ENCODE measurements around the gene FANCC.

Gene FANCC

DNA sequence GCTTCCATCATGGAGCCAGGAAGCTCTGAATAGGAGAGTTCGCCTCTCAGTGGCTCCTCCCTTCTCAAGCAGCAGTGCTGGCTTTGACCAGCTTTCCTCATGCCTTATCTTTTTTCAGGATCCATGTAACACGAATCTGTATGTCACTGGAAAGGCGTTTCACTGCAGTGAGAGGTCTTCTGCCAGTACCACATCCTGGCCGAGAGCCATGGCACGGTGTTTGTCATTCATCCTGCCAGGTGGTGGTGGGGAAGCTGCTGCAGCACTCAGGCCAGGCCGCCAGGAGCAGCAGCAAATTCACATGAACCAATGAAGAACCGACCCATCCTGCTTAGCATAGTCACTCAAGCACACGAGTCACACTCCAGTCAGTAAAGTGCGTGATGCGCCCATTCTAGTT is 179.0 kb downstream of the FANCC start:
- no peak for DNase-seq

GRCh38 chr9:95137587-95138145 is 179.8 kb downstream of the FANCC start:
- DNase-seq: no peak

- no peak for DNase-seq
These were observed 181.8 kb downstream of the FANCC start for GRCh38 chr9:95135756-95136155.

DNA sequence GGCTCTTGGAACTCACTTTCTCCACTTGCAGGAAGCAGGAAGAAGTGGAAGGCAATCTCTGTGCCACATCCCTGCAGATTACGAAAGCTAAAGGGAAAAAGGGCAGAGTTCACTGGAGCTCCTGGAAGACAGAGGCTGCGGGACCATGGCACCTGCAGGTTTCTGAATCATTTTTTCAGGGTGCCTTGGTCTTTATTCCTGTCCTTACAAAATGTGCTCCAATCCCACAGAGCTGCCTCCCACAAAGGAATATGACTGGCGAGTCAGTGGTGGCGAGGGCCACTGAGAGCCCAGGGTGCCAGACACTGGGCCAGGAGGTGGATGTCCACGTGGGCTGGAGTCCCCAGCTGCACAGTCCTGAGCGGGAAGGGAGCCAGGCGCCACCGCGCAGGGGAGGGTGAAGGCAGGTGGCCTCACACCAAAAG is 183.0 kb downstream of the FANCC start:
- no peak for DNase-seq

- no peak for DNase-seq
These were observed 184.2 kb downstream of the FANCC start for GRCh38 chr9:95133325-95133705.

DNA sequence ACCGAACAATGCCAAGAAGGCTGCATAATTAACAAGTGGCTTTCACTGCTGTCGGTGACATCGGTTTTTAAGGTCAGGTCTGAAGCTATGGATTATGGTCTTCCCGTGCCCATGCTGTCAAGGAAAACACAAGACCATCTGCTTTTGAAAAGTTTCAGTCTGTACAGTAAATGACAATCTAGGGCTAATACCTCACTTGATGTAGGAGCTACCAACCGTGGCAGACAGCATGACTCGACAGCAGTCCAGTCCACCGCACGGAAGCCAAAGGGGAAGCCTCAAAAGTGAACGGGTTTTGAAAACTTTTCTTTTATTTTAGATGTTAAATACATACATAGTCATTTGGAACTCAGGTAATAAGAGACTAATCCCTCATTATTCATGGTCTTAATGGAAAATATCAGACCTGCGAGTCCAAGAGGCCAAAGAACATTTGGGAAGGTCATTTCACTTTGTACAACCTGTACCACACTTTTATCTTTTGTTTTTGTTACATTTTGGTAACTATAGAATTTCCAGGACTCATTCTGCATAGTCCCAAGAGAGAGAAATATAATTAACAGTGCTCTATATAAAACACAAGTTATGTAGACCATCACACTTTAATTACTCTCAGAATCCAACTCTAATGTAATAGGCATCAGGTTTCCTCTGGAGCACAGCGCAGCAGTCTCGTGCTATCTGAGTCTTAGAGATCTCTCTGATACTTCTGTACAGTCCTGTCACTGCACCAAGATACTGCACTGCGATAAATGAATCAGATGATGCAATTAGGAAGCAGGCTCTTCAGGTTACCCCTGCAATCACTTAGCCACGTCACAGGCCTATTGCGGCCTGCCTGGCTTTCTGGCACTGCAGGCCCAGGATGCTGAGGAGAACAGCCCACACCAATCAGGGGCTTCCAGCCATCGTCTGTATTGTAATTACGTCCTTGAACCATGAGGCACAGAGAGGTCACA is 184.9 kb downstream of the FANCC start:
- no peak for DNase-seq

DNA sequence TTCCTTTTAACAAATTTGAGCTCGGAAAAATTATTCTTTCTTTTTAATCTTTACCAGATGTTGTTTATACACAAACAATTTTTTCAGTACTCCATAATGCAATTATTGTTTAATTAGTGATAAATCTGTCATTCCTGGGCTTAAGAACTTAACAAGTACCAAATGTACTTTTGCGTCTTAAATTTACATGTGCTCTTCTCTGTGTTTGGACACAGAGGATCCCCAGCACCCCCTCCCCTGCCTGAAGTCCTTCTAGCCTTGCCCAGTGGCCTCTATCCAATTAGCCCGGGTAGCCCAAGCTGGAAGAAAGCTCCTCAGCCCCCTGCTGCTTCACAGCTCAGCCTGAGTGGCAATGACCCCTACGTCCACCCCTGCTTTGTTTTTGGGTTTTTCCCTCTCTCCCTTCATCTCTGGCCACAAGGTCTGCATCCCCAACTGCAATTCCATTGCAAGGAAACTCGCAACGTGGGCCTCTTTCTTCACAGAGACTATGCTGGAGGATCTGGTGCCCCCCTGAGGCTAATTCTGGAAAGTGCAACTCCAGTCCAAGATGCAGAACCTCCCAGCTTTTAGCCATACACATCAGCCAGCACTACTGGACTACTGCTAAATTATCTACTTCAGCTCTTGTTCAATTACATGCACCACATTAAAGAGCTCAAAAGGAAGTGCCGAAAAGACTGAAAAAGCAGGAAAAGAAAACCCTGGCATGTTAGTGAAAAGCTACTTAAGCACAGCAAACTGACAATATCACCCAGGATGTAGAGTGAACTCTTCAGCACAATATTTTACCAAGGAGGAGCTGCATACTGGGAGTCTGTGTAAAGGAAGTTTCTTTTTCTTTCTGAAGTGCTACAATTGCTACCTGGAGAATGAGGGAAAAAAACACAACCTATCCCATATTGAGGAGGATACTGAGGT is 186.2 kb downstream of the FANCC start:
- peak in 2 of 4 experiments; percentile 13 to 15 for DNase-seq

DNA sequence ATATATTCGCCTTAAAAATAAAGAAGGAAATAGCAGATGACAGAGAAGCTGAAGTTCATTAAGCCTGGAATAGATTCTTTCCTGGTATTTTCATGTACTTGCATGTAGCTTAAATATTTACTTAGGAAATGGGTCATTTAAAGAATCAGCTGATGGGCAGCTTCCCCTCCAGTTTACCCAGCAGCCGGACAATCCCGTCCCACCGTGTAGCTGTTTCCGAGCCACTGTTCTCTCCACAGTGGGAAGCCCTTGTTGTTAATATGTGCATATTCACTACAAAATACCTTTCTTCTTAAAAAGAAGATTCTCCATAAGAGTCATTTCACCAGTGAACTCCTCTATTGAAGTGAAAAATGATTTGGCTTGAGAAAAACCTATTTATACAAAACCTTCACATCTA is 187.0 kb downstream of the FANCC start:
- no peak for DNase-seq

DNA sequence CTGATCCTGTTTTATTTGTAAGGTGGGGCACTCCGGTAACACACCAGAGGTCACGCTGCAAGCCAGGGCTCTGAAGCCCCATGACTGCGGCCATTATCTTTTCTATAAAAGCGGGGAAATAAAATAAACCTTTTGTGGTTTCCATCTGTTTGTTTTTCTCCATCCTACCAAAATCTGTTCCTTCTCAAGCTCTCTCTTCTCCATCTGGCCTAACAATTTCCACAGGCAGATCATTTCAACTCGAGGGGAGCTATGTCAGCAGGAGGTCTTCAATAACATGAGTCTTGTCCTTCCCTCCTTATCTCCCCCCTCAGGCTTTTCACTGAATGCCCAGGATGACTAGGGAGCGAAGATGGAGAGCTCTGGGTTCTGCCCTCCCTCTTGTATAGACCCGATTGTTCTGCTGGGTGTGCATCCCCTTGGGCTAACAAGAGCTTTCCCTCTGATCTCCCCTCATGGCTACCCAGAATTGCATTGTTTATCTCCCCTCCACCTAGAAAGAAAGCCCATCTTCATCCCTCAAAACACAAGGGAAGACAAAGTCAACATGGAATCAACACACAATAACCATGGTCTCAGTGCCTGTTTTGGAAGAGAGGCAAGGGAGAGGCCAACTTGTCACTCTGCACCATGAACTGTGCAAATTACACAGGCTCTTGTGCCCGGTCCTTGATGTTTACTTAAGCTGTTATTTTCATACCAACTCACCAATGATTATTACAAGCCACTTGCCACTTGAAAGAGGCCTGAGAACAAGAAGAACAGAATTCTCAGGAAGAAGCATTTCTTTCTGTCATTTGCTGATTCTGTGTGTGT is 187.8 kb downstream of the FANCC start:
- no peak for DNase-seq

GRCh38 chr9:95128177-95128524 is 189.4 kb downstream of the FANCC start:
- no peak for DNase-seq

- DNase-seq: peak; percentile 8 to 70 (median 42)
These were observed 190.0 kb downstream of the FANCC start for GRCh38 chr9:95127249-95128176.

GRCh38 chr9:95126739-95127138 is 190.8 kb downstream of the FANCC start:
- no peak for DNase-seq

DNA sequence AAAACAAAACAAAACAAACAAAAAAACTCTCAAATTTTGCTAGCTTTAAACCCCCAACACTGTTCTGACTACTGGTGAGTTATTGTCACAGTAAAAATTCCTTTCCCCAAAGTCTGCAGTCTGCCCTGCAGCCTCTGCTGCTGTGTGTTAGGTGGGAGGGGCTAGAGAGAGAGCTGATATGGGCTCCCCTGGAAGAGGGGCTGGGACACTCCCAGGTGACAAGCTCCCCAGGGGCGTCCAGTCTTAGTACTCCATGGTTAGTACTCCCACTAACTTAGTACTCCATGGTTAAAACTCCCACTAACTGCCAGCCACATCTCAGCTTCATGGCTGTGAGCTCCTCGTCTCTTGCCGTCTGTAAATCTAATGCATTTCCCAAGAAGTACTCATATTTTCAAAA is 191.9 kb downstream of the FANCC start:
- DNase-seq: no peak

GRCh38 chr9:95124582-95125367 is 192.7 kb downstream of the FANCC start:
- DNase-seq: no peak

DNA sequence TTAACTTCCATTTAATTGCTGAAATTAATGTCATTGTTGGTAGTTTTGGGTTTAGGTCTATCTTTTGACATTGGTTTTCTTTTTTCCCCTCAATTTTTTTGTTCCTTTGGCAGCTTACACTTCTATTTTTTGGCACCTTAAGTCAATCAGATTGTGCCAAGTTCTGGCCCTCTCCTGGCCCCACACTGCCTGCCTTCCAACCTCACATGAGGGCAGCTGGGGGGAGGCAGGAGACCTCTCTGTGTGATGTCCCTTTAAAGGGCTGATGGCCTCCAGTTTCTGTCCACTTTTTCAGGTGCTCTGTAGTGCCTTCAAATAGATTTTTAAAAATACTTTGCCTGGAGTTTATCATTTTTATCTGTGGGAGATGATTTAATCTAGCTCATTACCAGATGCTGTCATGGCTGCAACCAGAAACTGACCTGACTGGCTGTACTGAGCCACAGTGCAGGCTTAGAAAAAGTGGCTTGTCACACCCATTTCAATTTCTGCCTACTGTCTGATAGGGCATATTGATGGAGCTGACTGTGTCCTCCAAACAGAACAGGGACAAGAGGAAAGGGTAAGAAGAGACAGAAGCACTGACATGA is 196.6 kb downstream of the FANCC start:
- DNase-seq: no peak

GRCh38 chr9:95118596-95118995 is 198.9 kb downstream of the FANCC start:
- DNase-seq: no peak

GRCh38 chr9:95116808-95117204 is 200.7 kb downstream of the FANCC start:
- no peak for DNase-seq

DNA sequence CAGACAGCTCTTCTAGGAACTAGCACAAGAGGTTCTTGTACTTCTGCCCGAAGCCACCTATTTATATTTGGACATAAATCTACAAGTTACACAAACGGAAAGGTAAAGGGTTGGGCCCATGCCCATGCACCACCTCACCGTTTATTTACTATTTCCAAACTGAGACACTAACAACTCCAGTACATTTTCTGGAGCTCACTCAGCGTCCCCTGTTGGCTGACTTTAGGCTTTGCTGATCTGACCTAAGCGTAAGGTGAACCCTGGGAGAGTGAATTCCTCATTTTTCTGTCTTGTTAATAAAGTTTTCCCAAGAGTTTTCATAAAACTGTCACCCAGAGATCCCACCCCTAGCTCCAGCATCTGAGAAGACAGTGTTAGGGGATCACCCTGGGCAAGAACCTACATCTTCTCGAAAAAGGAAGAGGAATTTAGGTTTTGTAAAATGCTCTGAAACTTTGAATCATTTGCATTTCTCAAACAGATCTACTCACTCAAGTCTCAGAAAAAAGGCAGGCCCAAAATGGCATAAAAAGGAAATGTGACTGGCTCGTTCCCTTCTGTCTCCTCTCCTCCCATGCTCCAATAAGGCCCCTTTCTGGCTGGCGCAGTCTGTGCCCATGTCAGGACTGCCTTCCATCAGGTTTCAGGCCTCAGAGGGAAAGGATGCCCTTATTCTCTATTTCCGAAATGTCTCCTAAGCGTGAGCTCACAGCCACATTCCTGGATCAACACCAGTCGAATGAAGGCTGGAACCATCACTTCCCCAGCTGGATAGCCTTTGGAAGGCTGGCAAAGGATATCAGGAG is 201.3 kb downstream of the FANCC start:
- no peak for DNase-seq

- no peak for DNase-seq
These were observed 202.4 kb downstream of the FANCC start for GRCh38 chr9:95115104-95115503.

Measured in activated naive CD4-positive, alpha-beta T cell (primary cell).